HG03342 (cell line): ENCODE results near the gene TEX30.

ENCODE experiments used
- ATAC-seq: cut with Tn5 transposase; IDR thresholded peaks from one replicate; pipeline ENCODE4 v1.9.1; 2021; ENCODE audit warnings: mild to moderate bottlenecking, moderate library complexity; ENCODE audit not compliant: unreplicated experiment

Gene TEX30

GRCh38 chr13:102718746-102719145 lies 54.8 kb downstream of the TEX30 start:
- no peak for ATAC-seq
